ENCODE measurements around the gene BCL2L15.

The BCL2L15 gene

DNA sequence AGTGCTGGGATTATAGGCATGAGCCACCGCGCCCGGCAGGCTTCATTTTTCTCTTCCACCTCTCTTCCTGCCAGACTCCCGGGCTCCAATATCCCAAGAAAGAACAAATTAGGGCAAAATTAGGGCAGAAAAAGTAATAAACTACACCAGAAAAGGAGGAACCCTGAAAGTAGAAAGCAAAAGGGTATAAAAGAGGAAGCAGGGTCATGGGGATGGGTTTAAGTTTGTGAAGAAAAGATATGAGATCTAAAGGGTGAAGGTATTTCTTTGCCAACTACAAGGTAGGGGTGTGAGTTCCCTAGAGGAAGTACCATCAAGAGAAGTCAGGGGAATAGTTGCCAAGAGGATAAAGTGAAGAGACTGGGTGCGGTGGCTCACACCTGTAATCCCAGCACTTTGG is 25.7 kb downstream of the BCL2L15 start:
- Histone ChIP-seq H3K27ac (no peak overlapping the region), H3K9ac (no peak overlapping the region), H3K27me3 (ENCODE audit: control insufficient read depth, insufficient read depth, low read length) (no peaks in the 10 kb centered on the region), H3K36me3 (ENCODE audit: control insufficient read depth, insufficient read depth, low read length) (no peaks in the 10 kb centered on the region), H3K4me1 (no peaks in the 10 kb centered on the region), H3K79me2 (no peaks in the 10 kb centered on the region), H3K4me2 (ENCODE audit: low read length) (no peak overlapping the region), H2AFZ (no peak overlapping the region), H3K9me3 (ENCODE audit: control insufficient read depth, low read length) (no peaks in the 10 kb centered on the region), H3K4me3 (ENCODE audit: low read depth, low read length) (no peak overlapping the region)
- TF ChIP-seq, protein P1, sequence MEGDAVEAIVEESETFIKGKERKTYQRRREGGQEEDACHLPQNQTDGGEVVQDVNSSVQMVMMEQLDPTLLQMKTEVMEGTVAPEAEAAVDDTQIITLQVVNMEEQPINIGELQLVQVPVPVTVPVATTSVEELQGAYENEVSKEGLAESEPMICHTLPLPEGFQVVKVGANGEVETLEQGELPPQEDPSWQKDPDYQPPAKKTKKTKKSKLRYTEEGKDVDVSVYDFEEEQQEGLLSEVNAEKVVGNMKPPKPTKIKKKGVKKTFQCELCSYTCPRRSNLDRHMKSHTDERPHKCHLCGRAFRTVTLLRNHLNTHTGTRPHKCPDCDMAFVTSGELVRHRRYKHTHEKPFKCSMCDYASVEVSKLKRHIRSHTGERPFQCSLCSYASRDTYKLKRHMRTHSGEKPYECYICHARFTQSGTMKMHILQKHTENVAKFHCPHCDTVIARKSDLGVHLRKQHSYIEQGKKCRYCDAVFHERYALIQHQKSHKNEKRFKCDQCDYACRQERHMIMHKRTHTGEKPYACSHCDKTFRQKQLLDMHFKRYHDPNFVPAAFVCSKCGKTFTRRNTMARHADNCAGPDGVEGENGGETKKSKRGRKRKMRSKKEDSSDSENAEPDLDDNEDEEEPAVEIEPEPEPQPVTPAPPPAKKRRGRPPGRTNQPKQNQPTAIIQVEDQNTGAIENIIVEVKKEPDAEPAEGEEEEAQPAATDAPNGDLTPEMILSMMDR (IDR thresholded peaks at IDR 0.05): no peak

DNA sequence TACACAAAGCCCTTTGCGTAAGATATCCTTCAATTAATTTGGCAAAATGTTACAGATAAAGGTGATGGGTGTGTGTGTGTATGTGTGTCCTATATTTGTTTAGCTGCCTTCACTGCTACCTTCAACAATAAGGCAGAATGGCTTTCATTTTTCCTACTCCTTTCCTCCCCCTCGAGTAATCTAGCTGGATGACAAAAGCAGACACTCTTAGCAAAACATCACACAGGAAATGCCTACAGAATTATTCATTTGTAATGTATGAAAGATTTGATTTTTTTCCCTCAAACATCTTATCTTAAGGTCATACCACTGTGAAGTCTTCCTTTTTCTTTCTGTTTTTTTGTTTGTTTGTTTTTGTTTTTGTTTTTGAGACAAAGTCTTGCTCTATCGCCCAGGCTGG is 26.5 kb downstream of the BCL2L15 start:
- TF ChIP-seq, protein P1 (IDR thresholded peaks at IDR 0.05): no peak
- Histone ChIP-seq H3K9me3 (ENCODE audit: control insufficient read depth, low read length) (no peaks in the 10 kb centered on the region), H3K27me3 (ENCODE audit: control insufficient read depth, insufficient read depth, low read length) (no peaks in the 10 kb centered on the region), H3K79me2 (no peaks in the 10 kb centered on the region), H3K36me3 (ENCODE audit: control insufficient read depth, insufficient read depth, low read length) (no peaks in the 10 kb centered on the region), H2AFZ (no peak overlapping the region), H3K4me3 (ENCODE audit: low read depth, low read length) (no peak overlapping the region), H3K9ac (no peak overlapping the region), H3K27ac (no peak overlapping the region), H3K4me1 (no peaks in the 10 kb centered on the region), H3K4me2 (ENCODE audit: low read length) (no peak overlapping the region)

GRCh38 chr1:113859478-113860175 is 27.8 kb downstream of the BCL2L15 start:
- TF ChIP-seq, protein P1 (IDR thresholded peaks at IDR 0.05): no peak
- H3K4me3 ChIP-seq (ENCODE audit: low read depth, low read length): no peak overlapping the region
- H3K36me3 ChIP-seq (ENCODE audit: control insufficient read depth, insufficient read depth, low read length): no peaks in the 10 kb centered on the region
- H3K27ac ChIP-seq: no peak overlapping the region
- no peaks in the 10 kb centered on the region for H3K9me3 ChIP-seq (ENCODE audit: control insufficient read depth, low read length)
- H3K27me3 ChIP-seq (ENCODE audit: control insufficient read depth, insufficient read depth, low read length): no peaks in the 10 kb centered on the region
- no peaks in the 10 kb centered on the region for H3K4me1 ChIP-seq
- no peak overlapping the region for H3K4me2 ChIP-seq (ENCODE audit: low read length)
- H3K9ac ChIP-seq: no peak overlapping the region
- H3K79me2 ChIP-seq: no peaks in the 10 kb centered on the region
- H2AFZ ChIP-seq: no peak overlapping the region

DNA sequence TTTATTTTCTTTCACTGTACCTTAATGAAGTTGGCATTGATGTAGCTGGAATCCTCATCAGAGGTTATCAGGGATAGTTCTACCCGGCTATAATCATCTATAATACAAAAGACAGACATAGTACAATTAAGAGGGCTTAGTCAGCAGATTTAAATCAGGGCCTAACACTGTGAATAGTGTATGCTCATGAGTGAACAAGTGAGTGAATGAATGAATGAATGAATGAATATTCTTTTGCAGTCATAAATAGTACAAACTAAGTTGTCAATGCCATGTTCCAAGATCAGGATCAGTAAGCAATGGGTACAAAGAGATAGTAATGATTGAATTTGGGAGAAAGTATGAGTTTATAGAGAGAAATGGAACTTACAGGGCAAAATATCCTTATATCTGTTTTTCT is 28.4 kb downstream of the BCL2L15 start:
- H3K27ac ChIP-seq: no peak overlapping the region

More for the DNA sequence above, 28.4 kb downstream of the BCL2L15 start:
- Histone ChIP-seq H3K9ac (no peak overlapping the region), H3K9me3 (ENCODE audit: control insufficient read depth, low read length) (no peaks in the 10 kb centered on the region), H3K79me2 (no peaks in the 10 kb centered on the region), H3K36me3 (ENCODE audit: control insufficient read depth, insufficient read depth, low read length) (no peaks in the 10 kb centered on the region), H2AFZ (no peak overlapping the region), H3K4me3 (ENCODE audit: low read depth, low read length) (no peak overlapping the region), H3K4me1 (no peaks in the 10 kb centered on the region), H3K27me3 (ENCODE audit: control insufficient read depth, insufficient read depth, low read length) (no peaks in the 10 kb centered on the region), H3K4me2 (ENCODE audit: low read length) (no peak overlapping the region)
- TF ChIP-seq, protein P1 (IDR thresholded peaks at IDR 0.05): no peak
